IPS DF 4.7 (cell line): ENCODE measurements around the gene CENPV.
"Not testable (repeated sequence)": the region's sequence is repeated elsewhere in the genome, so short reads cannot be mapped to it uniquely, and the experiment has no call there.

Experiments used
- DNase-seq: peaks from one replicate; pipeline ENCODE4 v3.0.0-alpha.2; 2013; ENCODE audit warnings: low spot score; ENCODE audit errors: extremely low read depth

The CENPV gene

DNA sequence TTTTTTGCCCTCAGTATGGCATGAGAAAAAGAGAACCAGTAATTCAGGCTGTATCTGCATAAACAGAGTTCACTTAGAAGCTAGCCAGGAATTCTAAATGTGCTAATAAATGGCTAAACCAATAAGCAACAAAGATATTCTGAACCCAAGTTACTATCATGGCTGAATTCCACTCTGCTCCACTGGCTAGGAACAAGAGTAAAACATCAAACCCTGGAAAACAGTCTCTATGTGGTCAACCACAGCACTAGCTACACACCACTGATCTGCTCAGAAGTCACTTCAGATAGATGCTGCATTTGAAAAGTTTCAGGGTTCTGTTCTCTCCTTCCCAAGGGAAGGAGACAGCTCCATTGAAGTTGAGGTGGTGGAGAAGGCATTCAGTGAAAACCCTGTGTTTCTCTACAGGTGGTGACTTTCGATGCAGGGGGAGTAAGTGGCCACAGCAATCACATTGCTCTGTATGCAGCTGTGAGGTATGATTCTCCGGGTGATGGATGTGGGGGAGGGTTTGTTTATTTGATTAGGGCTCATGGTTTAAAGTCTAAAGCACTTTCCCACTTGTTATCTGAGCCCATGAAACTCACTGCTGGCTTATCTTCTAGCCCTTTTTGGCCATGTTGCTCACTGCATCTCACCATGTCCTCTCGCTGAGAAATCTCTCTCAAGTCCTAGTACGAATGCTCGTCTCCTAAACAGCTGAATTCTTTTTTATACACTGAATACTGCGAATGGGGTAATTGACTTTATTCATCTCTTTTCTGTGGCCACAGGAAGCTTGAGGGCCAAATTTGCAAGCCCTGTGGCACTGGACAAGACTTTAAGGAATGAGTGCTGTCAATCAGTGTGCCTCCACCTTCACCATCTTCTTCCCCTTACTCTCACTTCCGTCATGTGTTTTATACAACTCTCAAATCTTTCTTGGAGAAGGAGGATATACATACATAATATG lies 39.9 kb downstream of the CENPV start:
- no peak for DNase-seq

- not testable (repeated sequence) for DNase-seq
Observed at GRCh38 chr17:16312061-16312460, 41.2 kb downstream of the CENPV start.

- DNase-seq: no peak
Observed at GRCh38 chr17:16306211-16306610, 47.1 kb downstream of the CENPV start.

- no peak for DNase-seq
Observed at GRCh38 chr17:16304830-16305229, 48.4 kb downstream of the CENPV start.

DNA sequence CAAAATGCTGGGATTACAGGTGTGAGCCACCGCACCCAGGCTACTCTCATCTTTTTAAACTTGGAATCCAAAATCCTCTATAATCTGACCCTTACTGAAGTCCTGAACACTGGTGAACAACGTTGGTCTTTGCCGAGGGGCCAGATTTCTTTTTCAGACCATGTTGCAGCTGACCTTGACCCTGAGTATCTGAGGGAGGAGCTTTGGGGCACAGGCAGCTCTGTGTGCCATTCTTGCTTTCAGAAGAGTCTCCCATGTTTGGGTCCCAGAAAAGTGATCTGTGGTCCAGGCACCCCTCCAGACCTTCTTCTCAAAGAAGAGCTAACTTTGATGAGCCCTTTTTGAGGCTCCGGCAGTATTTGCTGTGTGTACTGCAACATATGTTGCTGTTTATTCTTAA lies 50.4 kb downstream of the CENPV start:
- DNase-seq: no peak

DNA sequence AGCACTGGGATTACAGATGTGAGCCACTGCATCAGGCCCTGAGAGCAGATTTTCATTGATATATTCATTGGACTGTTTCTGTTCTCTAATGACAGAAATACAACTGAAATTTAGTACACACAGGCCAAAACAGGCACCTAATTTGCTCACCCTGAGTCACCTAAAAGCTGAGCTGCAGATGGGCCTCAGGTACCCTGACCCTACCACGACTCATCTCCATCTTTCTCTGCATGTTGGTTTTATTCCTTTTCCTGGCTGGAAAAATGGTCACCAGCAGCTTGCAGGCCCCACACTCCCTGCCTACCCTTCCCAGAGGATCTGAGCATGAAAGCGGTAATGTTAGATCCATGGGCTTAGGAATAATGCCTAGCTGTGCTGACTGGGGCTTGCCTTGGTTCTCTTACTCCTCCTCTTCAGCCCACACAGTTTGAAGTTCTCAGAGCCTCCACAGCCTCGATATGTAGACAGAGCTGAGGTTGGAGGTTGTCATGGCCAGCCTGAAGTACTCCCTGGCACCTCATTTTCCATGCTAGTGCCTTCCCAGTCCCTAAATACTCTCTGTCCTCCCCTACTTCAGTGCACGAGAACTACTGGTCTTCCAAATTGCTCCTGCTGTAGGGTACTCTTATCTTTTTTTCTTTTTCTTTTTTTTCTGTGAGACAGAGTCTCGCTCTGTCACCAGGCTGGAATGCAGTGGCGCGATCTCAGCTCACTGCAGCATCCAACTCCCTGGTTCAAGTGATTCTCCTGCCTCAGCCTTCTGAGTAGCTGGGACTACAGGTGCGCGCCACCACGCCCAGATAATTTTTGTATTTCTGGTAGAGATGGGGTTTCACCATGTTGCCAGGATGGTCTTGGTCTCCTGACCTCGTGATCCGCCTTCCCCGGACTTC lies 51.1 kb downstream of the CENPV start:
- no peak for DNase-seq

DNA sequence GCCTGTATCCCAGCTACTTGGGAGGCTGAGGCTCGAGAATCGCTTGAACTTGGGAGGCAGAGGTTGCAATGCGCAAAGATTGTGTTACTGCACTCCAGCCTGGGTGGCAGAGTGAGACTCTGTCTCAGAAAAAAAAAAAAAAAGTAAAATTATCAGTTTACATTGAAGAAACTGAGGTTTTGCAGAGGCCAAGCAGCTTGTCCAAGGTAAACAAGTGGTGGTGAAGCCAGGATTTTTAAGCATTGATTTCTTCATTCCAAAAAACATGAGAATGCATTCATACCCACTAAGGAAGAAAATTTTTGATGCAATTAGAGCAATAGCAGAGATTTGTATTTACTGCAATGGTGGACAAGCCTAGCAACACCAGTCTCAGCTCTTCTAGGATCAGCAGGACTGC lies 52.7 kb downstream of the CENPV start:
- no peak for DNase-seq

DNA sequence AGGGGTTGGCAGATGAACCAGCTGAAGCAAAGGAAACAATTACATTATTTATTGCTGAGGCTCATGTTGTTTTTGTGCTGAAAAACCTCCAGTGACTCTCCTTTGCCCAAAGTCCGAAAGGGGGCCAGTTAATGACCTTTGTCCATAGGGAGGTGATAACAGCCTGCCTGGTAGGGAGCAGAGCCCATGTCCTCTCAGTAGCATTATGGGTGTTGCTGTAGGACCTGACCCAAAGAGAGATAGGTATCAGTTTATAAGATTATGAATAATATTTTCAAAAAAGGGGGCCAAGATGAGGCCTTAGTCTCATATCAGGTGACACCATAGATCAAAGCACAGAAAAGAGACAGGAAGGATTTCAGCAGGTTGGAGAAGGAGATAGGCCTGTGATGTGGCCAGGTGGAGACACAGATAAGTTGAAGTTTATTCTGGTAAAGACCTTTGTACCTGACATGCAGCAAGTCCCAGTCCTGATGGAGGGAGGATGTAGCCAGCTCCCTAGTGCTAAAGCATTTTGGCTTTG lies 55.1 kb downstream of the CENPV start:
- DNase-seq: no peak

DNA sequence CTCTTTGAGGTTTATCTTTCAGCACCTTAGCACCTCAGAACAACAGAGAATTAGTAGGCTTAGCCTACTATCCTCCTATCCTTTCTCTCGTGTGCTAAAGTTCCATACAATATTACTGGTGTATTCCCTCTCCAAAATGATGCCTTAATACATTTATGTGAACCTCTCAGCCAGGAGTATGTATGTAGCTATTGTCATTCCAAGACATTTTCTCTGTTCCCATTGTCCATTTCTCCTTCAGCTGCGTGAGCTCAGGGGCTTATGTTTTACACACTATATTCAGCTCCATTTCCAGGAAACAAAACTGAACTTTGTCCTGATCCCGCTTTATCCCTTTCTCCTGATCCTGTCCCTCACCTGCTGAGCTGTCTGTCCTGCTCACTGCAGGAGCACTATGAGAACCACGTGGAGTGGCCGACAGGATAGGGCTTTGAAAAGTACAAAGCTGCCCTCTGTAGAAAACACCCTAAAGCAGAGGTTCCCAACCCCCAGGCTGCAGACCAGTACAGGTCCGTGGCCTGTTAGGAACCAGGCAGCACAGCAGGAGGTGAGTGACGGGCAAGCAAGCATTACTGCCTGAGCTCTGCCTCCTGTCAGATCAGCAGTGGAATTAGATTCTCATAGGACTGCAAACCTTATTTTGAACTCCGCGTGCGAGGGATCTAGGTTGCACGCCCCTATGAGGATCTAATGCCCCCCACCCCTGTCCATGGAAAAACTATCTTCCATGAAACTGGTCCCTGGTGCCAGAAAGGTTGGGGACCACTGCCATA lies 55.7 kb downstream of the CENPV start:
- DNase-seq: no peak

GRCh38 chr17:16296072-16296471 lies 57.2 kb downstream of the CENPV start:
- not testable (repeated sequence) for DNase-seq

DNA sequence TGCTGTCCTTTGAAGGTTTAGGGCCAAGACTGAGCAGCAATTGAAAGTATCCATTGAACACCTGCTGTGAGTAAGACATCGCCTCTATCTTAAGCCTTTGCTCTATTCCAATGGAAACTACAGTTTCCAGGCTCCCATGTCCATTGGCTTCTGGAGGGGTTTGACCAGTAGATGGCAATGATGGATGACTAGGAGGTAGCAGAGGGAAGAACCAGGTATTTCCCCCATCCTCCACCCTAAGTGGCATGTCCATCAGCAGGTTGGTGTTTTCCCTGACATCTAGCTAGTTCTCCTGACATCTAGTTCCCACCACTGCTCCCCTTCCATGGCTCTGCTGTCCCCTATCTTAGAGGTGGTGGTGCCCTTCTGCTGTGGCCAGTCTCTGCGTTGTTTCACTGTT lies 58.7 kb downstream of the CENPV start:
- no peak for DNase-seq

DNA sequence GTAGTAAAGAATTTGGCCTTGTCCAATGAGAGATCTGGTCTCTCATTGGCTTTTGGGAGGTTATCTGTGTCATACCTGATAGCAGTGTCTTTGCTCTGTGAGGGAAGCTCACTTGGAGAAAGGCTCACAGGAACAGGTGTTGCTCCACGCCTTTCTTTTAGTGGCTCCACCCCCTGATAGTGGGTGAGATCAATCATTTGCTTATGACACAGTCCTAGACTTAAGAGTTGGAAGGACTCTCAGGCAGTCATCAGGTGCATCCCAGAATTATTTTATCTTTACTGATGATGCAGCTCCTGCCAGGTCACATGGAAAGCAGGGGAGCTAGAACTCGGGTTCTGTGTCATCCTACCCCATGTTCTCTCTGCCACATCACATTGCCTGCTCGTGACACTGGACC lies 59.3 kb downstream of the CENPV start:
- DNase-seq: no peak
